ENCODE measurements around the gene CFI. TPM values are rescaled to one million over a fixed set of nuclear protein-coding genes. Genes with fewer than 3 reads are reported as not detected.

CFI gene
- total RNA-seq, 1 donor from 2014 or later: 356 TPM

Other genes starting within 250 kb of the CFI start
- gene MCUB, start 241.8 kb downstream of the CFI start, total RNA-seq: 57.1 and 88.6 TPM in 2 replicates
- 106 and 110 TPM in 2 replicates for gene CASP6, start 98.6 kb downstream of the CFI start, total RNA-seq
- 7.1 and 18.1 TPM in 2 replicates for gene PLA2G12A, start 71.9 kb downstream of the CFI start, total RNA-seq
- 3.0 and 5.6 TPM in 2 replicates for gene GAR1, start 13.8 kb upstream of the CFI start, total RNA-seq
- 0.15 TPM in 1 of 2 replicates, not detected in the other for gene RRH, start 26.0 kb upstream of the CFI start, total RNA-seq
- 0.15 TPM in 1 of 2 replicates, not detected in the other for gene LRIT3, start 46.1 kb upstream of the CFI start, total RNA-seq
- gene EGF, start 110.9 kb upstream of the CFI start, total RNA-seq: 0.65 and 1.7 TPM in 2 replicates